ENCODE measurements around the gene RAB44.
A peak's percentile ranks its signal among the peaks of the same experiment; 100 is the strongest.

RAB44 gene

GRCh38 chr6:36698871-36699271 is 1.2 kb downstream of the RAB44 start:
- H3K4me3 ChIP-seq (ENCODE audit: low read length): no peak overlapping the region
- no peak for TF ChIP-seq CTCF (conservative IDR thresholded peaks at IDR 0.05; ENCODE audit: low read depth, low read length)
- DNase-seq (ENCODE audit: low read depth): no peak

GRCh38 chr6:36699348-36699747 is 1.7 kb downstream of the RAB44 start:
- TF ChIP-seq CTCF (conservative IDR thresholded peaks at IDR 0.05; ENCODE audit: low read depth, low read length): no peak
- DNase-seq (ENCODE audit: low read depth): no peak
- no peak overlapping the region for H3K4me3 ChIP-seq (ENCODE audit: low read length)

GRCh38 chr6:36700071-36700812 is 2.6 kb downstream of the RAB44 start:
- TF ChIP-seq CTCF (conservative IDR thresholded peaks at IDR 0.05; ENCODE audit: low read depth, low read length): no peak
- no peak for DNase-seq (ENCODE audit: low read depth)
- no peak overlapping the region for H3K4me3 ChIP-seq (ENCODE audit: low read length)

- no peak overlapping the region for H3K4me3 ChIP-seq (ENCODE audit: low read length)
- TF ChIP-seq CTCF (conservative IDR thresholded peaks at IDR 0.05; ENCODE audit: low read depth, low read length): no peak
- no peak for DNase-seq (ENCODE audit: low read depth)
Measured at GRCh38 chr6:36700831-36701230, 3.2 kb downstream of the RAB44 start.

GRCh38 chr6:36701401-36701991 is 3.9 kb downstream of the RAB44 start:
- no peak for DNase-seq (ENCODE audit: low read depth)
- no peak overlapping the region for H3K4me3 ChIP-seq (ENCODE audit: low read length)
- TF ChIP-seq CTCF (conservative IDR thresholded peaks at IDR 0.05; ENCODE audit: low read depth, low read length): peak; percentile 43

GRCh38 chr6:36702656-36703055 is 5.0 kb downstream of the RAB44 start:
- no peak for TF ChIP-seq CTCF (conservative IDR thresholded peaks at IDR 0.05; ENCODE audit: low read depth, low read length)
- DNase-seq (ENCODE audit: low read depth): no peak
- H3K4me3 ChIP-seq (ENCODE audit: low read length): no peak overlapping the region

GRCh38 chr6:36703081-36703606 is 5.5 kb downstream of the RAB44 start:
- no peak overlapping the region for H3K4me3 ChIP-seq (ENCODE audit: low read length)
- TF ChIP-seq CTCF (conservative IDR thresholded peaks at IDR 0.05; ENCODE audit: low read depth, low read length): no peak

More at GRCh38 chr6:36703081-36703606, 5.5 kb downstream of the RAB44 start:
- no peak for DNase-seq (ENCODE audit: low read depth)
